IMR-90 (cell line): ENCODE measurements around the gene RAI2. TPM values are rescaled to one million over a fixed set of nuclear protein-coding genes. Genes with fewer than 3 reads are reported as not detected.

ENCODE experiments used
- ATAC-seq: fragments of 200-7000 bp; cut with Tn5 transposase; 2 replicates; pipeline ENCODE4 v1.9.1; 2020; ENCODE audit warnings: low read depth, mild to moderate bottlenecking, moderate library complexity
- BruUV-seq: library from RNA; stranded (reverse); fragments of 400-500 nt; replicated peaks from 2 replicates; lab custom pipeline; 2021; lab: Mats Ljungman, UMichigan
- CTCF ChIA-PET: fragments of 300-600 bp; formaldehyde crosslinking; extraction: SDS; loops from one replicate; lab custom pipeline; 2021; ENCODE audit warnings: antibody characterized with exemption; lab: Yijun Ruan, JAX
- POLR2A ChIA-PET: fragments of 300-600 bp; sonication (Branson Sonifier 250); formaldehyde crosslinking; loops from one replicate; lab custom pipeline; 2022; ENCODE audit warnings: antibody characterized with exemption; ENCODE audit not compliant: unreplicated experiment; lab: Charles Lee
- DNase-seq: peaks from one replicate; pipeline ENCODE4 v3.0.0; 2013
- H2AFZ ChIP-seq: replicated peaks from 2 replicates; pipeline ENCODE3; 2013; ENCODE audit warnings: low read length, mild to moderate bottlenecking; ENCODE audit not compliant: poor library complexity
- H2AK5ac ChIP-seq: 2 replicates; pipeline ENCODE4 v1.6.1; 2013; ENCODE audit warnings: low read depth, low read length, inconsistent platforms
- H2AK9ac ChIP-seq: replicated peaks from 2 replicates; pipeline ENCODE3; 2013; ENCODE audit warnings: mild to moderate bottlenecking, low read depth, low read length, moderate library complexity; ENCODE audit not compliant: poor library complexity
- H2BK120ac ChIP-seq: 2 replicates; pipeline ENCODE4 v1.6.1; 2013; ENCODE audit warnings: low read depth, low read length, inconsistent platforms
- H2BK15ac ChIP-seq: 3 replicates; pipeline ENCODE4 v1.6.1; 2013; ENCODE audit warnings: low read depth, low read length, inconsistent platforms
- H2BK20ac ChIP-seq: 2 replicates; pipeline ENCODE4 v1.6.1; 2013; ENCODE audit warnings: low read depth, mild to moderate bottlenecking, inconsistent platforms, low read length, moderate library complexity
- H2BK5ac ChIP-seq: 2 replicates; pipeline ENCODE4 v1.6.1; 2013; ENCODE audit warnings: mild to moderate bottlenecking, low read depth, low read length, inconsistent platforms; ENCODE audit not compliant: poor library complexity, severe bottlenecking
- H3K14ac ChIP-seq: replicated peaks from 2 replicates; pipeline ENCODE4 v1.6.1; 2013; ENCODE audit warnings: low read depth, low read length, inconsistent platforms
- H3K18ac ChIP-seq: 2 replicates; pipeline ENCODE4 v1.6.1; 2013; ENCODE audit warnings: low read depth, low read length, control low read depth
- H3K23ac ChIP-seq: 2 replicates; pipeline ENCODE4 v1.6.1; 2013; ENCODE audit warnings: low read depth, low read length, inconsistent platforms
- H3K27ac ChIP-seq: 2 replicates; pipeline ENCODE4 v1.5.1; 2013; ENCODE audit warnings: mild to moderate bottlenecking, control low read depth, low read length; ENCODE audit not compliant: insufficient read depth
- H3K27me3 ChIP-seq: 2 replicates; pipeline ENCODE4 v1.6.1; 2013; ENCODE audit warnings: low read length; ENCODE audit not compliant: control insufficient read depth, insufficient read depth
- H3K36me3 ChIP-seq: 2 replicates; pipeline ENCODE4 v1.6.1; 2013; ENCODE audit warnings: low read length, mixed read lengths; ENCODE audit not compliant: control insufficient read depth, insufficient read depth
- H3K4ac ChIP-seq: 2 replicates; pipeline ENCODE4 v1.6.1; 2013; ENCODE audit warnings: low read depth, low read length, inconsistent platforms
- H3K4me1 ChIP-seq: 2 replicates; pipeline ENCODE4 v1.6.1; 2013; ENCODE audit warnings: low read length, mixed read lengths; ENCODE audit not compliant: control insufficient read depth, insufficient read depth
- H3K4me2 ChIP-seq: 2 replicates; pipeline ENCODE4 v1.6.1; 2013; ENCODE audit warnings: low read depth, mild to moderate bottlenecking, control low read depth, low read length, moderate library complexity
- H3K4me3 ChIP-seq: 2 replicates; pipeline ENCODE4 v1.5.1; 2013; ENCODE audit warnings: low read depth, mild to moderate bottlenecking, control low read depth, low read length, moderate library complexity; ENCODE audit not compliant: insufficient read depth
- H3K56ac ChIP-seq: 2 replicates; pipeline ENCODE4 v1.6.1; 2013; ENCODE audit warnings: low read length, inconsistent platforms; ENCODE audit not compliant: insufficient read depth; ENCODE audit errors: extremely low read depth
- H3K79me1 ChIP-seq, 2 experiments: 2 replicates each; pipeline ENCODE4 v1.6.1; 2013; ENCODE audit warnings: low read length in 2 of 2, inconsistent platforms in 1 of 2, low read depth in 1 of 2
- H3K9ac ChIP-seq: 2 replicates; pipeline ENCODE4 v1.6.1; 2013; ENCODE audit warnings: low read depth, low read length, control low read depth
- H3K9me1 ChIP-seq: 2 replicates; pipeline ENCODE4 v1.6.1; 2013; ENCODE audit warnings: low read length, inconsistent platforms; ENCODE audit not compliant: insufficient read depth
- H3K9me3 ChIP-seq: 2 replicates; pipeline ENCODE4 v1.6.1; 2013; ENCODE audit warnings: low read length; ENCODE audit not compliant: control insufficient read depth, insufficient read depth
- H4K20me1 ChIP-seq: 2 replicates; pipeline ENCODE4 v1.6.1; 2013; ENCODE audit warnings: low read length, inconsistent platforms; ENCODE audit not compliant: insufficient read depth
- H4K5ac ChIP-seq: 2 replicates; pipeline ENCODE4 v1.6.1; 2013; ENCODE audit warnings: mild to moderate bottlenecking, low read depth, low read length, control low read depth
- H4K8ac ChIP-seq, 2 experiments: 2 replicates each; pipeline ENCODE4 v1.6.1; 2013; ENCODE audit warnings: low read depth in 2 of 2, low read length in 2 of 2, control low read depth in 1 of 2, inconsistent platforms in 1 of 2
- H4K91ac ChIP-seq: 2 replicates; pipeline ENCODE4 v1.6.1; 2013; ENCODE audit warnings: low read depth, low read length, inconsistent platforms; ENCODE audit not compliant: insufficient read depth
- BHLHE40 ChIP-seq: fragments of 150-350 bp; IDR thresholded peaks from 2 replicates; pipeline ENCODE4 v1.6.1; 2016; ENCODE audit warnings: mild to moderate bottlenecking, low read depth, low read length
- CTCF ChIP-seq: conservative IDR thresholded peaks from 2 replicates; pipeline ENCODE4 v1.5.1; 2012; ENCODE audit warnings: mild to moderate bottlenecking, low read depth, low read length, improper control_type of control experiment
- ELK1 ChIP-seq: fragments of 150-350 bp; IDR thresholded peaks from 2 replicates; pipeline ENCODE4 v1.6.1; 2016; ENCODE audit warnings: low read depth, mild to moderate bottlenecking, low read length, moderate library complexity, borderline replicate concordance
- MAFK ChIP-seq: IDR thresholded peaks from 2 replicates; pipeline ENCODE4 v1.6.1; 2012; ENCODE audit warnings: low read depth, low read length, improper control_type of control experiment
- MAZ ChIP-seq: IDR thresholded peaks from 2 replicates; pipeline ENCODE4 v1.6.1; 2012; ENCODE audit warnings: low read depth, mild to moderate bottlenecking, low read length, improper control_type of control experiment, moderate library complexity, borderline replicate concordance
- NFE2L2 ChIP-seq: fragments of 150-350 bp; IDR thresholded peaks from 2 replicates; pipeline ENCODE4 v1.6.1; 2016; ENCODE audit warnings: low read depth, mild to moderate bottlenecking, low read length
- SMC3 ChIP-seq: fragments of 150-350 bp; IDR thresholded peaks from 2 replicates; pipeline ENCODE4 v1.6.1; 2016; ENCODE audit warnings: low read depth, mild to moderate bottlenecking, antibody characterized with exemption, low read length, moderate library complexity
- WGBS, 2 experiments: methylation state at CpG; one replicate each; pipeline versions ENCODE4 v1.1.5 to v1.1.7; 2013; ENCODE audit warnings: missing lambda C conversion rate in 2 of 2; ENCODE audit not compliant: insufficient read length in 1 of 2; ENCODE audit errors: extremely low coverage in 2 of 2; 5-methylcytosine and 5-hydroxymethylcytosine counted together
- dilution Hi-C: fragments of 300-500 bp; cut with HindIII; formaldehyde crosslinking; loops from one replicate; pipeline ENCODE4 v1.14.3; 2018; ENCODE audit warnings: low sequenced_read_pairs; ENCODE audit not compliant: unreplicated experiment
- in situ Hi-C: fragments of 300-500 bp; cut with MboI; formaldehyde crosslinking; loops from 3 replicates; pipeline ENCODE4 v1.14.3; 2019; ENCODE audit warnings: low sequenced_read_pairs, inconsistent platforms, mixed read lengths
- intact Hi-C: fragments of 100-400 bp; cut with micrococcal nuclease; formaldehyde crosslinking; loops from 2 replicates; pipeline ENCODE4 v1.10.0; 2022
- polyA plus RNA-seq, 3 experiments: library from polyadenylated mRNA; depleted of rRNA; stranded (reverse); fragments of >200 nt; gene quantifications; 2 replicates each; pipeline ENCODE4 v1.2.3, GENCODE V29; 2012; ENCODE audit warnings: low replicate concordance in 1 of 3
- total RNA-seq: library from RNA; depleted of rRNA; stranded (reverse); fragments of >200 nt; gene quantifications from 2 replicates; pipeline ENCODE4 v1.2.3, GENCODE V29; 2012

RAI2 gene
- total and polyA plus RNA-seq, 2 of the 4 experiments (the other 2 are of a cell fraction): 0.07 TPM; not detected in 1

GRCh38 chrX:17854069-17854468 is 7.0 kb downstream of the RAI2 start:
- DNase-seq (no peak), ATAC-seq (no peak)
- Histone ChIP-seq H3K18ac (no peak overlapping the region), H3K79me1 (no peaks in the 10 kb centered on the region), H2AFZ (no peak overlapping the region), H2AK5ac (no peak overlapping the region), H3K27ac (no peak overlapping the region), H4K5ac (no peak overlapping the region), H2BK15ac (no peak overlapping the region), H2BK20ac (no peak overlapping the region), H3K4me3 (no peak overlapping the region), H3K9me3 (no peaks in the 10 kb centered on the region), H3K14ac (no peak overlapping the region), H3K27me3 (peaks cover 22% of the 10 kb centered on the region), H3K36me3 (no peaks in the 10 kb centered on the region), H3K56ac (no peak overlapping the region), H2BK5ac (no peak overlapping the region), H3K23ac (no peak overlapping the region), H3K9ac (no peak overlapping the region), H3K9me1 (no peaks in the 10 kb centered on the region), H4K91ac (no peak overlapping the region), H3K4ac (no peak overlapping the region), H2AK9ac (no peak overlapping the region), H4K20me1 (no peaks in the 10 kb centered on the region), H3K4me2 (no peak overlapping the region), H3K4me1 (no peaks in the 10 kb centered on the region), H4K8ac (no peak overlapping the region), H2BK120ac (no peak overlapping the region)
- intact Hi-C loops (no loop called here), in situ Hi-C loops (no loop called here), dilution Hi-C loops (no loop called here)
- no CpG with 5 or more reads among the region's 2 CpGs for WGBS, 2 experiments
- TF ChIP-seq ELK1 (no peak), SMC3 (no peak), MAFK (no peak), MAZ (no peak), NFE2L2 (no peak), CTCF (no peak), BHLHE40 (no peak)
- BruUV-seq: no TSS peak
- POLR2A ChIA-PET: no interaction called here
- CTCF ChIA-PET: no interaction called here
